ENCODE measurements around the gene CCDC7.

The CCDC7 gene

DNA sequence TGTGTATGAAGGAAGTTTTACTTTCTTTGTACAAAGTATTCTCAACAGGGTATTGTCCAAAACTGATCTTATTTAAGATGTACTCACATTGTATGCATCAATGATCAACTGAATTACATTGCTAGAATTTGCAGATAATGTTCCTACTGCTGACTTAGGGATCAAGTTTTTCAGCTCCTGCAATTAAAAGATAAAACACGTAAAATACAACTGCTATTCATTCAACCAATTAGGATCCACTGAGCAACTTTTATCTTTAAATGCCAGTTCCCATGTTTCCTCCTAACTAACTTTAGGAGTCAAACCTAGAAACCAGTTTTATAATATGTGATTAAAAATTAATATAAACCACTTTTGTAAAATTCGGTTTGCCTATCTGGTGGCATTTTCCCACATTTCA, 476.2 kb downstream of the CCDC7 start:
- Histone ChIP-seq H3K4me2 (ENCODE audit: low read length) (no peak overlapping the region), H3K36me3 (ENCODE audit: insufficient read depth, low read length) (peaks cover 91% of the 10 kb centered on the region), H3K4me3 (ENCODE audit: low read length) (no peak overlapping the region), H3K4me1 (ENCODE audit: control insufficient read depth, insufficient read depth, low read length) (peaks cover 7% of the 10 kb centered on the region), H3K9me3 (replicated peaks; ENCODE audit: low read length) (no peaks in the 10 kb centered on the region), H3K27me3 (ENCODE audit: control insufficient read depth, insufficient read depth, low read length) (no peaks in the 10 kb centered on the region), H3K9ac (ENCODE audit: low read depth, low read length) (no peak overlapping the region)

DNA sequence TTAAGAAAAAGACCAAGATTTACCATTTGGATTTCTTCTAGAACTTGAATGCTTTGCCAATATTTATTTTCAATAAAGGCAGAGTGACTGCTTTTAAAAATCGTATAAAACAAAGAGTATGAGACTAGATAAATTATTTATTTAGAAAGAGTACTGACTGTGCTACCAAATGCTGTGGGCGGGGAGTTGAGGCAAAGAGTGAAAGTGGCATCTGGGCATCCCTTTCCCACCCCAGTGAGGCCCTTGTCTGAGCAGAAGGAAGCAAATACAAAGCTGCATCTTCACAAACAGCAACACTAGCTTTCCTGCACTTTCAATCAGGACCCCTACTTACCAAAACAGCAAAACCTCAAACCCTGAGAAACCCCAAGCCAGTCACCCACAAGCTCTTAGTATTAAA, 477.2 kb downstream of the CCDC7 start:
- Histone ChIP-seq H3K4me1 (ENCODE audit: control insufficient read depth, insufficient read depth, low read length) (peaks cover 7% of the 10 kb centered on the region), H3K36me3 (ENCODE audit: insufficient read depth, low read length) (peaks cover 99% of the 10 kb centered on the region)

DNA sequence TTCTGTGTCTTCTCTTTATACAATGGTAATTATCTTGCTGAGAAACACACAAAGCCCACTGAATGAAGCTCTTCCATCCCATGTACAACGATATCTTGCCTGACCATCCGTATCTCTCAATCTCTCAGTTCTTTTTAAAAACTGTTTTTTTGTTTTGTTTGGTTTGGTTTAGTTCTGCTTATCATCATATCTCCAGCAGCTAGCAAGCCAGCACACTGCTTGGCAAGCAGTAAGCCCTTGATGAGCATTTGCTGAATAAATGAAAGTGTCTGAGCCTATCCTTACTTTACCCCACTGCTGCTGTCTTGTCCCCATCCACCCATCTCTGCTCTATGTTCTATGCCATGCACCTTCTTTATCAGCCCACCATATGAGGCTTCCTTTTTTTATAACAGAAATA, 477.9 kb downstream of the CCDC7 start:
- Histone ChIP-seq H3K4me1 (ENCODE audit: control insufficient read depth, insufficient read depth, low read length) (peaks cover 7% of the 10 kb centered on the region), H3K9ac (ENCODE audit: low read depth, low read length) (no peak overlapping the region), H3K4me3 (ENCODE audit: low read length) (no peak overlapping the region), H3K27me3 (ENCODE audit: control insufficient read depth, insufficient read depth, low read length) (no peaks in the 10 kb centered on the region), H3K36me3 (ENCODE audit: insufficient read depth, low read length) (peaks cover 98% of the 10 kb centered on the region), H3K9me3 (replicated peaks; ENCODE audit: low read length) (no peaks in the 10 kb centered on the region), H3K4me2 (ENCODE audit: low read length) (no peak overlapping the region)

More for the DNA sequence above, 477.2 kb downstream of the CCDC7 start:
- no peak overlapping the region for H3K4me3 ChIP-seq (ENCODE audit: low read length)
- no peak overlapping the region for H3K4me2 ChIP-seq (ENCODE audit: low read length)
- no peak overlapping the region for H3K9ac ChIP-seq (ENCODE audit: low read depth, low read length)
- H3K27me3 ChIP-seq (ENCODE audit: control insufficient read depth, insufficient read depth, low read length): no peaks in the 10 kb centered on the region
- H3K9me3 ChIP-seq (replicated peaks; ENCODE audit: low read length): no peaks in the 10 kb centered on the region
